Measurements from ENCODE around the gene MRPS5.

- no peak for TF ChIP-seq POLR2A (IDR thresholded peaks at IDR 0.05; ENCODE audit: low read depth, low read length)
- no peak for TF ChIP-seq POLR2AphosphoS5 (IDR thresholded peaks at IDR 0.05; ENCODE audit: low read depth, low read length)
Measured at GRCh38 chr2:95063086-95063958, 58.3 kb downstream of the MRPS5 start.
